HepG2 (cell line): Measurements from ENCODE around the gene PHOSPHO2. TPM values are rescaled to one million over a fixed set of nuclear protein-coding genes. Genes with fewer than 3 reads are reported as not detected.

Experiments
- ATF4 ChIP-seq, 2 experiments: fragments of 450-650 bp in 1 of 2; sonication (generic) in 1 of 2; formaldehyde crosslinking; IDR thresholded peaks; 2 replicates each; pipeline versions ENCODE4 v1.5.0 to v1.8.0; 2020 to 2022; ENCODE audit warnings: mild to moderate bottlenecking in 1 of 2, missing genetic modification reagents in 1 of 2
- GABPA ChIP-seq, 2 experiments: IDR thresholded peaks; 2 replicates each; pipeline ENCODE4 v1.6.1; 2011 to 2016; ENCODE audit warnings: low read depth in 2 of 2, low read length in 1 of 2, missing biosample characterization in 1 of 2, missing genetic modification characterization in 1 of 2
- IRF2 ChIP-seq: IDR thresholded peaks from 2 replicates; pipeline ENCODE4 v1.6.1; 2018; ENCODE audit warnings: missing genetic modification reagents, missing compliant biosample characterization
- JUND ChIP-seq: sonication (generic); formaldehyde crosslinking; IDR thresholded peaks from 2 replicates; pipeline ENCODE4 v1.8.0; 2022; ENCODE audit warnings: mild to moderate bottlenecking, missing genetic modification reagents
- KDM3A ChIP-seq: IDR thresholded peaks from 2 replicates; pipeline ENCODE4 v1.6.1; 2018; ENCODE audit warnings: low read depth, missing compliant biosample characterization
- MTA1 ChIP-seq: sonication (generic); formaldehyde crosslinking; IDR thresholded peaks from 2 replicates; pipeline ENCODE4 v1.4.0; 2020; ENCODE audit warnings: missing genetic modification reagents, mild to moderate bottlenecking, borderline replicate concordance
- POGK ChIP-seq: sonication (generic); formaldehyde crosslinking; conservative IDR thresholded peaks from 2 replicates; pipeline ENCODE4 v1.8.0; 2022; ENCODE audit warnings: mild to moderate bottlenecking, moderate library complexity, missing genetic modification reagents
- PRDM4 ChIP-seq: sonication (generic); formaldehyde crosslinking; IDR thresholded peaks from 2 replicates; pipeline ENCODE4 v1.9.0; 2021; ENCODE audit warnings: missing genetic modification reagents, borderline replicate concordance
- SNAI1 ChIP-seq: sonication (generic); formaldehyde crosslinking; IDR thresholded peaks from 2 replicates; pipeline ENCODE4 v1.5.0; 2020; ENCODE audit warnings: mild to moderate bottlenecking, missing genetic modification reagents, borderline replicate concordance
- SP5 ChIP-seq: IDR thresholded peaks from 2 replicates; pipeline ENCODE4 v1.6.1; 2016; ENCODE audit warnings: low read depth, borderline replicate concordance
- ZBTB46 ChIP-seq: sonication (generic); formaldehyde crosslinking; IDR thresholded peaks from 2 replicates; pipeline ENCODE4 v1.4.0; 2020; ENCODE audit warnings: mild to moderate bottlenecking, missing genetic modification reagents, borderline replicate concordance
- ZBTB7B ChIP-seq: sonication (generic); formaldehyde crosslinking; IDR thresholded peaks from 2 replicates; pipeline ENCODE4 v1.4.0; 2020; ENCODE audit warnings: missing genetic modification reagents
- ZNF350 ChIP-seq: sonication (generic); formaldehyde crosslinking; IDR thresholded peaks from 2 replicates; pipeline ENCODE4 v1.4.0; 2020; ENCODE audit warnings: mild to moderate bottlenecking, low read depth, missing genetic modification reagents, borderline replicate concordance
- ZNF430 ChIP-seq: sonication (generic); formaldehyde crosslinking; IDR thresholded peaks from 2 replicates; pipeline ENCODE4 v1.9.0; 2021; ENCODE audit warnings: mild to moderate bottlenecking, missing genetic modification reagents
- ZNF44 ChIP-seq: sonication (generic); formaldehyde crosslinking; IDR thresholded peaks from 2 replicates; pipeline ENCODE4 v1.5.1; 2020; ENCODE audit warnings: mild to moderate bottlenecking, missing genetic modification reagents
- ZNF574 ChIP-seq: sonication (generic); formaldehyde crosslinking; IDR thresholded peaks from 2 replicates; pipeline ENCODE4 v1.4.0; 2020; ENCODE audit warnings: missing genetic modification reagents
- ZNF777 ChIP-seq: sonication (generic); formaldehyde crosslinking; IDR thresholded peaks from 2 replicates; pipeline ENCODE4 v1.4.0; 2020; ENCODE audit warnings: missing genetic modification reagents
- polyA plus RNA-seq, 8 experiments: library from polyadenylated mRNA; depleted of rRNA in 3 of 8; stranded (reverse) in 7 of 8; unstranded in 1 of 8; fragments of >200 nt; fragmentation: Illumina TruSeq in 4 of 8; extraction: Trizol in 4 of 8; gene quantifications; 2 replicates each; pipeline versions ENCODE4 v1.2.1 to v1.2.3, GENCODE V29; 2011 to 2016; ENCODE audit warnings: low read depth in 4 of 8, missing spikeins in 1 of 8, mixed read lengths in 1 of 8; ENCODE audit not compliant: insufficient read depth in 1 of 8
- total RNA-seq, 5 experiments: library from RNA; depleted of rRNA; stranded (reverse); fragments of >200 nt; fragmentation: Illumina TruSeq; extraction: Trizol; gene quantifications; 2 replicates each; pipeline ENCODE4 v1.2.3, GENCODE V29; 2016; ENCODE audit warnings: low read depth in 1 of 5

PHOSPHO2 gene
- total and polyA plus RNA-seq, 2 of the 13 experiments (the other 11 are each of a cell fraction or from before 2014, with no cell fraction given) = 6.1 to 11.4 TPM

GRCh38 chr2:169715379-169716237 lies 21.3 kb downstream of the PHOSPHO2 start (continued):
- TF ChIP-seq KDM3A (CRISPR knock-in tag) (0 out of 2 replicates have a peak, but pooled peaks have one; percentile 60), ZNF574 (CRISPR knock-in tag) (peak; percentile 58; the same call in 1 of the 2 replicates), IRF2 (CRISPR knock-in tag) (peak; percentile 48; the same call in 1 of the 2 replicates), ZNF430 (CRISPR knock-in tag) (peak; percentile 37; the same call in 1 of the 2 replicates), SNAI1 (CRISPR knock-in tag) (0 out of 2 replicates have a peak, but pooled peaks have one; percentile 39), SP5 (CRISPR knock-in tag) (peak; percentile 99), ZNF350 (CRISPR knock-in tag) (peak; percentile 59; the same call in 1 of the 2 replicates), GABPA (IDR thresholded peaks at IDR 0.05; ENCODE audit: low read depth, low read length) (no peak), GABPA (CRISPR knock-in tag; IDR thresholded peaks at IDR 0.05; ENCODE audit: low read depth) (0 out of 2 replicates have a peak, but pooled peaks have one; percentile 21), ZNF777 (CRISPR knock-in tag) (no peak), ATF4 (CRISPR knock-in tag; IDR thresholded peaks at IDR 0.05) (peak in 1 of 2 experiments; percentile 73; a peak in 2 of 4 replicates), MTA1 (CRISPR knock-in tag) (0 out of 2 replicates have a peak, but pooled peaks have one; percentile 66), PRDM4 (CRISPR knock-in tag) (0 out of 2 replicates have a peak, but pooled peaks have one; percentile 40), ZNF44 (no peak; the same call in 1 of the 2 replicates), JUND (CRISPR knock-in tag) (peak; percentile 48; the same call in 1 of the 2 replicates), ZBTB7B (CRISPR knock-in tag) (peak; percentile 87), POGK (0 out of 2 replicates have a peak, but pooled peaks have one; percentile 6), ZBTB46 (CRISPR knock-in tag) (peak; percentile 54; the same call in 1 of the 2 replicates)
